GM23248 (cell line): ENCODE results near the gene ZMIZ1. TPM values are rescaled to one million over a fixed set of nuclear protein-coding genes. Genes with fewer than 3 reads are reported as not detected.

Experiments
- DNase-seq: peaks from one replicate; pipeline ENCODE4 v3.0.0-alpha.2; 2015
- H2AFZ ChIP-seq: fragments of 200-600 bp; sonication (generic); 2 replicates; pipeline ENCODE4 v1.6.1; 2016; ENCODE audit warnings: antibody characterized with exemption
- H3F3A ChIP-seq: fragments of 200-600 bp; sonication (generic); 2 replicates; pipeline ENCODE4 v1.6.1; 2016; ENCODE audit warnings: mild to moderate bottlenecking, antibody characterized with exemption, mixed run types; ENCODE audit not compliant: insufficient read depth
- H3K27ac ChIP-seq: fragments of 200-600 bp; sonication (generic); 2 replicates; pipeline ENCODE4 v1.5.1; 2016; ENCODE audit warnings: mild to moderate bottlenecking
- H3K27me3 ChIP-seq: fragments of 200-600 bp; sonication (generic); replicated peaks from 2 replicates; pipeline ENCODE4 v1.6.1; 2016; ENCODE audit warnings: mild to moderate bottlenecking; ENCODE audit not compliant: insufficient read depth
- H3K36me3 ChIP-seq: fragments of 200-600 bp; sonication (generic); 2 replicates; pipeline ENCODE4 v1.6.1; 2016; ENCODE audit warnings: low read depth, mild to moderate bottlenecking
- H3K4me1 ChIP-seq: fragments of 200-600 bp; sonication (generic); 2 replicates; pipeline ENCODE4 v1.6.1; 2016; ENCODE audit warnings: mild to moderate bottlenecking; ENCODE audit not compliant: insufficient read depth
- H3K4me2 ChIP-seq: fragments of 200-600 bp; sonication (generic); one replicate; pipeline ENCODE4 v1.6.1; 2016; ENCODE audit warnings: mild to moderate bottlenecking; ENCODE audit not compliant: unreplicated experiment
- H3K4me3 ChIP-seq: fragments of 200-600 bp; sonication (generic); 2 replicates; pipeline ENCODE4 v1.5.1; 2016; ENCODE audit warnings: mild to moderate bottlenecking
- H3K79me2 ChIP-seq: fragments of 200-600 bp; sonication (generic); 2 replicates; pipeline ENCODE4 v1.6.1; 2016; ENCODE audit warnings: mild to moderate bottlenecking; ENCODE audit not compliant: insufficient read depth
- H3K9ac ChIP-seq: fragments of 200-600 bp; sonication (generic); 2 replicates; pipeline ENCODE4 v1.6.1; 2016; ENCODE audit warnings: mild to moderate bottlenecking
- H3K9me2 ChIP-seq: fragments of 200-600 bp; sonication (generic); 2 replicates; pipeline ENCODE4 v1.6.1; 2016; ENCODE audit warnings: mixed run types, mild to moderate bottlenecking, moderate library complexity; ENCODE audit not compliant: insufficient read depth
- H3K9me3 ChIP-seq: fragments of 200-600 bp; sonication (generic); one replicate; pipeline ENCODE4 v1.6.1; 2017; ENCODE audit warnings: low read depth
- H4K20me1 ChIP-seq: fragments of 200-600 bp; sonication (generic); 2 replicates; pipeline ENCODE4 v1.6.0; 2016; ENCODE audit not compliant: insufficient read depth
- EZH2 ChIP-seq: fragments of 200-600 bp; sonication (generic); IDR thresholded peaks from 2 replicates; pipeline ENCODE4 v1.6.1; 2018; ENCODE audit warnings: antibody characterized with exemption, mild to moderate bottlenecking; ENCODE audit not compliant: insufficient read depth, poor library complexity, severe bottlenecking
- EZH2phosphoT487 ChIP-seq: fragments of 200-600 bp; sonication (generic); IDR thresholded peaks from 2 replicates; pipeline ENCODE4 v1.6.1; 2018; ENCODE audit warnings: antibody characterized with exemption, moderate library complexity, mild to moderate bottlenecking, low read depth; ENCODE audit not compliant: insufficient read depth
- WGBS, 2 experiments: methylation state at CpG; one replicate each; pipeline ENCODE4 v1.1.6; 2015 to 2017; ENCODE audit warnings: low lambda C conversion rate in 2 of 2, low coverage in 1 of 2; ENCODE audit errors: missing lambda C conversion rate in 2 of 2; 5-methylcytosine and 5-hydroxymethylcytosine counted together
- in situ Hi-C: fragments of 300-500 bp; cut with MboI; formaldehyde crosslinking; loops from 2 replicates; pipeline ENCODE4 v1.15.0; 2020
- polyA plus RNA-seq: library from polyadenylated mRNA; unstranded; fragments of >200 nt; fragmentation: Nextera tagmentation; extraction: Ambion mirVana; gene quantifications from 2 replicates; pipeline ENCODE4 v1.2.1, GENCODE V29; 2016
- total RNA-seq: library from RNA; depleted of rRNA; stranded (reverse); fragments of >200 nt; shearing (Covaris generic); gene quantifications from 2 replicates; pipeline ENCODE4 v1.2.3, GENCODE V29; 2014

ZMIZ1 gene
- total and polyA plus RNA-seq, 2 experiments from 2014 or later, result 21.9 to 28.4 TPM

DNA sequence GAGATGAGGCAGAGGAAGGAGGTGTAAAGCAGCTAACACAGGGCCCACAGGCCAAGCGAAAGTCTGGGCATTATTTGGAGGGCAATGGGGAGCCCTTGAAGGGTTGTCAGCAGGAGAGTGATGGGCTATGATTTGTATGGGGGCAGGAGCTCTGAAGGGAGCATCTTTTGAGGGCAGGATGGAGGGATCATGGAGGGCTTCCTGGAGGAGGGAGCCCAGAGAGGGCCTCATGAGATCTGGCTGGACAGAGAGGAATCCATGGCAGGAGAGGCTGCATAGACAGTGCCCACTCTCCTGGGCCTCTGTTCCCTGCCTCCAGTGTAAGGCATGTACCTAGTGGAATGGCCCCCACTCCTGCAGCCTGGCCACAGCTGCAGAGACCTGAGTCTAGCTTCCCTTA lies 141.9 kb downstream of the ZMIZ1 start:
- DNase-seq, result no peak
- H3K4me2 ChIP-seq, result no peak overlapping the region
- no peaks in the 10 kb centered on the region for H3K9me3 ChIP-seq
- H3K27ac ChIP-seq, result no peak overlapping the region
- no peaks in the 10 kb centered on the region for H3K9me2 ChIP-seq
- 100% methylated on average over 1 of the region's 1 CpG for whole genome bisulfite sequencing, 2 experiments
- no peaks in the 10 kb centered on the region for H3K27me3 ChIP-seq
- no peak for TF ChIP-seq EZH2phosphoT487
- TF ChIP-seq EZH2, result no peak
- in situ Hi-C loops, result no loop called here
- no peaks in the 10 kb centered on the region for H4K20me1 ChIP-seq
- H3K36me3 ChIP-seq, result peaks cover 22% of the 10 kb centered on the region
- H3K9ac ChIP-seq, result no peak overlapping the region
- no peaks in the 10 kb centered on the region for H3K4me1 ChIP-seq
- H2AFZ ChIP-seq, result no peak overlapping the region
- H3K4me3 ChIP-seq, result no peak overlapping the region
- peaks cover 19% of the 10 kb centered on the region; the same call in 1 of the 2 replicates for H3K79me2 ChIP-seq
- H3F3A ChIP-seq, result 0 out of 2 replicates have a peak, but pooled peaks cover 5% of the 10 kb centered on the region

DNA sequence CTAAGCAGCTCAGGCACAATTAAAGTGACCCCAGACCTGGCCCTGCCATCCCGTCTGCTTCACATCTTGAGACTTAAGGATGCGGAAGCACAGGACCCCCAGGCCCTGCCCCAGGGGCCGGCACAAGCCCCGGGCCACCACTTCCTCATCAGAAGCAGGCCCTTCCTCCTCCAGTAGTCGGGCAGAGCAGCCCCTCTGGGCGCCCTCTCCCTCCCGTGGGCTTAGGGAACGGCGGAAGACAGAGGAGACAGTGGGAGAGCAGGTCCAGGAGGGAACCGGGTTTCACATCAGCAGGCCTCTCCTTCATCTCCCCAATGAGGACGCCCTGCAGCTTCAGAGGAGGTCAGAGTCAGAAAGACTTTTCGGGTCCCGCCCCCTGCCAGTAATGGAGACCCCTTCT lies 142.8 kb downstream of the ZMIZ1 start:
- H3K9me2 ChIP-seq, result no peaks in the 10 kb centered on the region
- no peak overlapping the region for H2AFZ ChIP-seq
- no peaks in the 10 kb centered on the region for H3K4me1 ChIP-seq
- H3K36me3 ChIP-seq, result peaks cover 28% of the 10 kb centered on the region
- no peak overlapping the region for H3K4me3 ChIP-seq
- H4K20me1 ChIP-seq, result no peaks in the 10 kb centered on the region
- H3K4me2 ChIP-seq, result no peak overlapping the region
- 0 out of 2 replicates have a peak, but pooled peaks cover 5% of the 10 kb centered on the region for H3F3A ChIP-seq
- 81 to 87% methylated on average over 12 to 13 of the region's 13 CpGs for WGBS, 2 experiments
- in situ Hi-C loops, result no loop called here
- no peak overlapping the region for H3K27ac ChIP-seq
- no peak for DNase-seq
- no peak for TF ChIP-seq EZH2phosphoT487
- no peak for TF ChIP-seq EZH2
- H3K27me3 ChIP-seq, result no peaks in the 10 kb centered on the region
- no peaks in the 10 kb centered on the region for H3K9me3 ChIP-seq
- no peak overlapping the region for H3K9ac ChIP-seq
- H3K79me2 ChIP-seq, result peaks cover 16% of the 10 kb centered on the region; the same call in 1 of the 2 replicates

DNA sequence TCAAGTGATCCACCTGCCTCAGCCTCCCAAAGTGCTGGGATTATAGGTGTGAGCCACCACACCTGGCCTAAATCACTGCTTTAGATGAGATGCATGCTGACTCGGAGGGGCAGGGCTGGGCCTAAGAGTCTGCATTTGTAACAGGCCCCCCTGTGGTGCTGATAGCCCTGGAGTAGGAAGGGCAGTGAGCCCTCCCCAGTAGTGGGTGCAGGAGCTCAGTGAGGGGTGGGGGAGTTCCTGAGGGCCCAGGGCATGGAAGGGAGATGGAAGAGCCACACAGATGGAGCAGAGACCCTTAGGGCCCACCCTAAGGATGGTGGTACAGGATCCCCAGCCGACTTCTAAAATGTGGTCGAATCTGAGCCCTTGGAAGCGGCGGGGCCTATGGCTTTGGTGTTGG lies 146.8 kb downstream of the ZMIZ1 start:
- no peaks in the 10 kb centered on the region for H3K4me1 ChIP-seq

DNA sequence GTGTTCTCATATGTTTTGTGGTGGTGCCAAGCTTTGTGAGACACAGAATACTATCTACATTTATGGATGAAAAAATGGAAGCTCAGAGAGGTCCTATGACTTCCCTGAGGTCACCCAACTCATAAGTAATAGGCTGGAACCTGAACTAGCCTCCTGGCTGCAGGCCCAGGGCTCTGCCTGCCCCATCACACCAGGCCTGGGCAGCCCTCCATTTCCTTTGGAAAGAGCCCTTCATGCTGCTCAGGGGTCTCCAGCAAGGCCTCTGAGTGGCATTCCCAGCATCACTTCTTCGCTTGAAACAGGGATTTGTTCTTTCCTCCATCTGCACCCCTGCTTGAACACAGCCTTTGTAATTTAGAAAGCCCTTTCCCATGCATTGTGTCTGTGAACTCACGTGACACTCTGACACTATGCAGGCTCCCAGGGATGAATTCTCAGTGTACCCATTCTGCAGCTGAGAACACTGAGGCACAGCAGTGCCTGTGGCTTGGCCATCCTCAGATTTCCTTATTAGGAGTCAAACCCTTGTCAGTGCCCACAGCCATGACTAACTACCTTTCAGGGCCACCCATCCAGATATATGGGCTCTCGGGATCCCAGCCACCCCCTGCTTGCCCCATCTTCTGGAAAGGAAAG lies 150.7 kb downstream of the ZMIZ1 start:
- DNase-seq, result peak; percentile 46
- in situ Hi-C loops, result no loop called here

More for the DNA sequence above, 146.8 kb downstream of the ZMIZ1 start:
- DNase-seq, result no peak
- 100% methylated on average over 5 of the region's 5 CpGs for WGBS, 2 experiments
- no peak overlapping the region for H3K9ac ChIP-seq
- no peak overlapping the region for H3K4me3 ChIP-seq
- H3K9me3 ChIP-seq, result no peaks in the 10 kb centered on the region
- no peak overlapping the region for H3K4me2 ChIP-seq
- H3K79me2 ChIP-seq, result peaks cover 38% of the 10 kb centered on the region
- in situ Hi-C loops, result no loop called here
- no peak overlapping the region for H3K27ac ChIP-seq
- H3F3A ChIP-seq, result peaks cover 18% of the 10 kb centered on the region
- no peaks in the 10 kb centered on the region for H4K20me1 ChIP-seq
- H2AFZ ChIP-seq, result no peak overlapping the region
- peaks cover 28% of the 10 kb centered on the region for H3K36me3 ChIP-seq
- TF ChIP-seq EZH2phosphoT487, result no peak
- TF ChIP-seq EZH2, result no peak
- no peaks in the 10 kb centered on the region for H3K27me3 ChIP-seq
- no peaks in the 10 kb centered on the region for H3K9me2 ChIP-seq

More for the DNA sequence above, 150.7 kb downstream of the ZMIZ1 start:
- H3K9me2 ChIP-seq, result no peaks in the 10 kb centered on the region
- no peaks in the 10 kb centered on the region for H4K20me1 ChIP-seq
- H3F3A ChIP-seq, result peaks cover 16% of the 10 kb centered on the region
- H3K4me1 ChIP-seq, result no peaks in the 10 kb centered on the region
- WGBS, 2 experiments, result 95 to 100% methylated on average over 3 of the region's 3 CpGs
- H3K27ac ChIP-seq, result no peak overlapping the region
- TF ChIP-seq EZH2 (no peak), EZH2phosphoT487 (no peak)
- no peak overlapping the region for H3K4me3 ChIP-seq
- no peaks in the 10 kb centered on the region for H3K9me3 ChIP-seq
- no peaks in the 10 kb centered on the region for H3K27me3 ChIP-seq
- H3K36me3 ChIP-seq, result peaks cover 27% of the 10 kb centered on the region
- peaks cover 51% of the 10 kb centered on the region for H3K79me2 ChIP-seq
- no peak overlapping the region for H2AFZ ChIP-seq
- no peak overlapping the region for H3K9ac ChIP-seq
- no peak overlapping the region for H3K4me2 ChIP-seq
